ENCODE results near the gene CPA1. TPM values are rescaled to one million over a fixed set of nuclear protein-coding genes. Genes with fewer than 3 reads are reported as not detected.

Gene CPA1
- total RNA-seq, 1 experiment from 2014 or later, result not detected

DNA sequence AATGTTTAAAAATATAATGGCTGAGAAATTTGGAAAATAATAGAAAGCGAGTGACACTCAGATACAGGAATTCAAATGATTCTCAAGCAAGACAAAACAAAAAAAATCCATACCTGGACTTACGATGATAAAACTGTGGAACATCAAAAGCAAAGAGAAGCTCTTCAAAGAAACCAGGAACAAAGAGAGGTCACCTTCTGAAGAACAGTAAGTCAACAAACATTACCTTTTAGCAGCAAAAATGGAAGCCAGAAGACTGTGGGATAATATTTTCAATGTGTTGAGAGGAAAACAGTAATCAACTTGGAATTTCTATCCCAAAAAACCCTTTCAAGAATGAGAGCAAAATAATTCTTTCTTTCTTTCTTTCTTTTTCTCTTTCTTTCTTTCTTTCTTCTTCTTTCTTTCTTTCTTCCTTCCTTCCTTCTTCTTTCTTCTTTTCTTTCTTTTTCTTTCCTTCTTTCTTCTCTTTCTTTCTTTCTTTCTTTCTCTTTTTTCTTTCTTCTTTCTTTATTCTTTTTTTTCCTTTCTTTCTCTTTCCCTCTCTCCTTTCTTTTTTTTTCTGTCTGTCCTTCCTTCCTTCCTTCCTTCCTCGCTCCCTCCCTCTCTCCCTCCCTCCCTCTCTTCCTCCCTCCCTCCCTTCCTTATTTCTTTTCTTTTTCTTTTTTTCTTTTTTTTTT lies 37.5 kb upstream of the CPA1 start:
- DNase-seq, result no peak
- no peaks in the 10 kb centered on the region for H4K20me1 ChIP-seq (ENCODE audit: control insufficient read depth, insufficient read depth, insufficient read length)
- H2BK15ac ChIP-seq (ENCODE audit: low read depth, low read length), result no peak overlapping the region
- no peak overlapping the region for H3K23ac ChIP-seq (ENCODE audit: insufficient read length, low read depth, low read length)
- no peak overlapping the region for H4K5ac ChIP-seq (ENCODE audit: insufficient read length, low read depth, low read length)
- no peak overlapping the region for H2BK120ac ChIP-seq (ENCODE audit: low read depth, low read length, poor library complexity, severe bottlenecking)
- no peaks in the 10 kb centered on the region for H3K79me1 ChIP-seq (ENCODE audit: insufficient read depth, low read depth, low read length, poor library complexity, severe bottlenecking)
- no peaks in the 10 kb centered on the region for H3K36me3 Mint-ChIP-seq (ENCODE audit: insufficient read depth in 1 of 3, low read depth in 3 of 3)
- no peak overlapping the region for H3K56ac ChIP-seq (ENCODE audit: insufficient read length, low read depth, low read length)
- H3K9me3 Mint-ChIP-seq, result no peaks in the 10 kb centered on the region; a peak in 1 of 5 replicates
- no peak overlapping the region for H2BK20ac ChIP-seq (ENCODE audit: low read depth, low read length, poor library complexity, severe bottlenecking)
- no peak overlapping the region for H3K18ac ChIP-seq (ENCODE audit: insufficient read length, low read depth, low read length)
- no peak overlapping the region for H2AK5ac ChIP-seq (ENCODE audit: insufficient read length, low read length)
- H4K8ac ChIP-seq (replicated peaks; ENCODE audit: insufficient read length, low read depth, low read length), result no peak overlapping the region
- H3K4me1 ChIP-seq (ENCODE audit: insufficient read depth, low read length), result peaks cover 11% of the 10 kb centered on the region
- no peak overlapping the region for H2AFZ ChIP-seq (ENCODE audit: low read length)
- WGBS (ENCODE audit: extremely low coverage, insufficient read length, low lambda C conversion rate), result no CpG with 5 or more reads among the region's 3 CpGs
- H3K4me3 Mint-ChIP-seq, result no peak overlapping the region
- peaks cover 34 to 40% of the 10 kb centered on the region in 2 experiments for H3K4me1 Mint-ChIP-seq
- H3K27me3 ChIP-seq (ENCODE audit: insufficient read depth, low read length), result no peaks in the 10 kb centered on the region
- no peak overlapping the region for H3K9ac ChIP-seq (ENCODE audit: extremely low read depth, insufficient read length, low read length)
- H2BK5ac ChIP-seq (ENCODE audit: insufficient read length, low read length), result no peak overlapping the region
- no peak overlapping the region for H3K27ac Mint-ChIP-seq
- H3T11ph ChIP-seq (ENCODE audit: low read length), result no peak overlapping the region
- no peaks in the 10 kb centered on the region for H3K79me2 ChIP-seq (ENCODE audit: insufficient read depth, low read length)
- H3K4ac ChIP-seq (ENCODE audit: low read depth, low read length), result no peak overlapping the region
- no peaks in the 10 kb centered on the region for H3K9me3 ChIP-seq (ENCODE audit: control insufficient read depth, low read depth, low read length)
- no peak overlapping the region for H2BK12ac ChIP-seq (ENCODE audit: insufficient read length, low read depth, low read length)
- TF ChIP-seq, protein P1, sequence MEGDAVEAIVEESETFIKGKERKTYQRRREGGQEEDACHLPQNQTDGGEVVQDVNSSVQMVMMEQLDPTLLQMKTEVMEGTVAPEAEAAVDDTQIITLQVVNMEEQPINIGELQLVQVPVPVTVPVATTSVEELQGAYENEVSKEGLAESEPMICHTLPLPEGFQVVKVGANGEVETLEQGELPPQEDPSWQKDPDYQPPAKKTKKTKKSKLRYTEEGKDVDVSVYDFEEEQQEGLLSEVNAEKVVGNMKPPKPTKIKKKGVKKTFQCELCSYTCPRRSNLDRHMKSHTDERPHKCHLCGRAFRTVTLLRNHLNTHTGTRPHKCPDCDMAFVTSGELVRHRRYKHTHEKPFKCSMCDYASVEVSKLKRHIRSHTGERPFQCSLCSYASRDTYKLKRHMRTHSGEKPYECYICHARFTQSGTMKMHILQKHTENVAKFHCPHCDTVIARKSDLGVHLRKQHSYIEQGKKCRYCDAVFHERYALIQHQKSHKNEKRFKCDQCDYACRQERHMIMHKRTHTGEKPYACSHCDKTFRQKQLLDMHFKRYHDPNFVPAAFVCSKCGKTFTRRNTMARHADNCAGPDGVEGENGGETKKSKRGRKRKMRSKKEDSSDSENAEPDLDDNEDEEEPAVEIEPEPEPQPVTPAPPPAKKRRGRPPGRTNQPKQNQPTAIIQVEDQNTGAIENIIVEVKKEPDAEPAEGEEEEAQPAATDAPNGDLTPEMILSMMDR (conservative IDR thresholded peaks at IDR 0.05), result no peak
- no peak overlapping the region for H3K4me2 ChIP-seq (ENCODE audit: insufficient read depth, insufficient read length, low read length)
- peaks cover 1% of the 10 kb centered on the region for H3K27me3 Mint-ChIP-seq (ENCODE audit: low read depth)
- H3K27ac ChIP-seq (ENCODE audit: insufficient read length, low read depth, low read length), result no peak overlapping the region
- no peaks in the 10 kb centered on the region for H3K23me2 ChIP-seq (ENCODE audit: insufficient read length, low read depth, low read length, poor library complexity, severe bottlenecking)
- H3K14ac ChIP-seq (ENCODE audit: insufficient read depth, low read length), result no peak overlapping the region
- H4K91ac ChIP-seq (ENCODE audit: insufficient read length, low read depth, low read length), result no peak overlapping the region
